ENCODE data around the gene TMEM181.
A peak's percentile ranks its signal among the peaks of the same experiment; 100 is the strongest.

The TMEM181 gene

GRCh38 chr6:158558415-158559306 is 1.2 kb upstream of the TMEM181 start:
- H3K4me2 ChIP-seq (ENCODE audit: low read depth, low read length, poor library complexity, severe bottlenecking), result no peak overlapping the region
- H3K9ac ChIP-seq (ENCODE audit: low read length), result no peak overlapping the region

GRCh38 chr6:158559338-158559894 is 475 bp upstream of the TMEM181 start:
- H3K9me3 ChIP-seq (ENCODE audit: insufficient read depth, low read length), result no peaks in the 10 kb centered on the region
- peak overlapping the region; percentile 75 for H3K4me2 ChIP-seq (ENCODE audit: low read depth, low read length, poor library complexity, severe bottlenecking)
- TF ChIP-seq EZH2phosphoT487 (conservative IDR thresholded peaks at IDR 0.05; ENCODE audit: low read length) (no peak), CTCF (IDR thresholded peaks at IDR 0.05; ENCODE audit: insufficient read depth, low read length, poor library complexity, severe bottlenecking) (no peak)
- H3K9ac ChIP-seq (ENCODE audit: low read length), result peak overlapping the region; percentile 83
- H3K9me2 ChIP-seq (replicated peaks; ENCODE audit: insufficient read depth, low read length), result no peaks in the 10 kb centered on the region
- H3K79me2 ChIP-seq (ENCODE audit: insufficient read depth, low read length), result peaks cover 36% of the 10 kb centered on the region
- H3K36me3 ChIP-seq (ENCODE audit: low read length), result no peaks in the 10 kb centered on the region
- no peaks in the 10 kb centered on the region for H3K27me3 ChIP-seq (ENCODE audit: low read length)
- H2AFZ ChIP-seq (ENCODE audit: low read depth, low read length, severe bottlenecking), result peak overlapping the region; percentile 92
- no peaks in the 10 kb centered on the region for H4K20me1 ChIP-seq (ENCODE audit: low read depth, low read length)
- peaks cover 11% of the 10 kb centered on the region for H3F3A ChIP-seq (ENCODE audit: insufficient read depth)
- no peak overlapping the region for H3K27ac ChIP-seq (ENCODE audit: low read depth, low read length)
- H3K4me3 ChIP-seq (ENCODE audit: insufficient read depth, low read length, poor library complexity, severe bottlenecking), result peak overlapping the region; percentile 63

More at GRCh38 chr6:158558415-158559306, 1.2 kb upstream of the TMEM181 start:
- H3K9me2 ChIP-seq (replicated peaks; ENCODE audit: insufficient read depth, low read length), result no peaks in the 10 kb centered on the region
- H3K36me3 ChIP-seq (ENCODE audit: low read length), result no peaks in the 10 kb centered on the region
- H3K27me3 ChIP-seq (ENCODE audit: low read length), result no peaks in the 10 kb centered on the region
- H3F3A ChIP-seq (ENCODE audit: insufficient read depth), result peaks cover 11% of the 10 kb centered on the region
- no peak overlapping the region for H3K27ac ChIP-seq (ENCODE audit: low read depth, low read length)
- peaks cover 30% of the 10 kb centered on the region for H3K79me2 ChIP-seq (ENCODE audit: insufficient read depth, low read length)
- no peaks in the 10 kb centered on the region for H3K9me3 ChIP-seq (ENCODE audit: insufficient read depth, low read length)
- H3K4me3 ChIP-seq (ENCODE audit: insufficient read depth, low read length, poor library complexity, severe bottlenecking), result no peak overlapping the region
- no peaks in the 10 kb centered on the region for H4K20me1 ChIP-seq (ENCODE audit: low read depth, low read length)
- peak overlapping the region; percentile 92 for H2AFZ ChIP-seq (ENCODE audit: low read depth, low read length, severe bottlenecking)
- TF ChIP-seq CTCF (IDR thresholded peaks at IDR 0.05; ENCODE audit: insufficient read depth, low read length, poor library complexity, severe bottlenecking) (no peak), EZH2phosphoT487 (conservative IDR thresholded peaks at IDR 0.05; ENCODE audit: low read length) (no peak)

- Histone ChIP-seq H3K36me3 (ENCODE audit: low read length) (no peaks in the 10 kb centered on the region), H3K4me3 (ENCODE audit: insufficient read depth, low read length, poor library complexity, severe bottlenecking) (peak overlapping the region; percentile 63), H3K9me3 (ENCODE audit: insufficient read depth, low read length) (no peaks in the 10 kb centered on the region), H3K4me2 (ENCODE audit: low read depth, low read length, poor library complexity, severe bottlenecking) (peak overlapping the region; percentile 75), H3K79me2 (ENCODE audit: insufficient read depth, low read length) (peaks cover 49% of the 10 kb centered on the region), H3K9me2 (replicated peaks; ENCODE audit: insufficient read depth, low read length) (no peaks in the 10 kb centered on the region), H3F3A (ENCODE audit: insufficient read depth) (peaks cover 11% of the 10 kb centered on the region), H3K27me3 (ENCODE audit: low read length) (no peaks in the 10 kb centered on the region), H3K9ac (ENCODE audit: low read length) (peak overlapping the region; percentile 83), H4K20me1 (ENCODE audit: low read depth, low read length) (peaks cover 1% of the 10 kb centered on the region; the same call in 1 of the 2 replicates), H2AFZ (ENCODE audit: low read depth, low read length, severe bottlenecking) (peak overlapping the region; percentile 60), H3K27ac (ENCODE audit: low read depth, low read length) (no peak overlapping the region)
- TF ChIP-seq CTCF (IDR thresholded peaks at IDR 0.05; ENCODE audit: insufficient read depth, low read length, poor library complexity, severe bottlenecking) (no peak), EZH2phosphoT487 (conservative IDR thresholded peaks at IDR 0.05; ENCODE audit: low read length) (no peak)
Measured at GRCh38 chr6:158560836-158561320, 987 bp downstream of the TMEM181 start.

Data from SU-DHL-6 (cell line).